Kidney (tissue), 14 donors: ENCODE results near the gene RIN2. TPM values are rescaled to one million over a fixed set of nuclear protein-coding genes. Genes with fewer than 3 reads are reported as not detected.

ENCODE experiments used
- DNase-seq, 5 donors: peaks; one replicate each; pipeline ENCODE4 v3.0.0-alpha.2; 2013 to 2020
- FAIRE-seq: peaks from 2 replicates; lab custom pipeline; 2012; peaks lifted over from hg19 to GRCh38; lab: Jason Lieb, UNC
- H3K27ac ChIP-seq, 2 donors: one replicate each; pipeline ENCODE4 v1.7.0; 2013; ENCODE audit warnings: low read depth in 2 of 2, low read length in 2 of 2, inconsistent platforms in 1 of 2
- H3K27me3 ChIP-seq: one replicate; pipeline ENCODE4 v1.7.1; 2013; ENCODE audit warnings: low read length, inconsistent platforms; ENCODE audit not compliant: control insufficient read depth, insufficient read depth
- H3K36me3 ChIP-seq, 3 donors: one replicate each; pipeline versions ENCODE4 v1.7.0 to v1.7.1; 2013; ENCODE audit warnings: low read length in 3 of 3, control low read depth in 1 of 3, inconsistent platforms in 1 of 3; ENCODE audit not compliant: insufficient read depth in 3 of 3, control insufficient read depth in 2 of 3
- H3K4me1 ChIP-seq, 3 donors: one replicate each; pipeline versions ENCODE4 v1.7.0 to v1.7.1; 2013; ENCODE audit warnings: low read length in 3 of 3, inconsistent platforms in 1 of 3, low read depth in 1 of 3; ENCODE audit not compliant: control insufficient read depth in 2 of 3, insufficient read depth in 2 of 3
- H3K4me3 ChIP-seq, 3 donors: one replicate each; pipeline versions ENCODE4 v1.7.0 to v1.8.1; 2013; ENCODE audit warnings: low read length in 3 of 3, control low read depth in 1 of 3, inconsistent platforms in 1 of 3
- H3K9ac ChIP-seq, 3 donors: one replicate each; pipeline versions ENCODE4 v1.7.0 to v1.7.1; 2013; ENCODE audit warnings: low read length in 3 of 3, control low read depth in 1 of 3, inconsistent platforms in 1 of 3
- H3K9me3 ChIP-seq, 3 donors: one replicate each; pipeline versions ENCODE4 v1.7.0 to v1.7.1; 2013; ENCODE audit warnings: low read length in 3 of 3, control low read depth in 1 of 3, inconsistent platforms in 1 of 3; ENCODE audit not compliant: control insufficient read depth in 2 of 3, insufficient read depth in 1 of 3
- intact Hi-C: fragments of 100-400 bp; cut with DNase I; formaldehyde crosslinking; loops from one replicate; pipeline ENCODE4 v1.11.1; 2022
- polyA plus RNA-seq: library from polyadenylated mRNA; stranded (reverse); fragments of 350-450 nt; fragmentation: Illumina TruSeq; extraction: RNeasy Lipid Tissue Mini Kit (QIAGEN cat#74804); gene quantifications from one replicate; pipeline ENCODE4 v1.2.3, GENCODE V29; 2014; ENCODE audit warnings: low read depth, low replicate concordance; ENCODE audit not compliant: insufficient read depth
- total RNA-seq: library from RNA; stranded (reverse); fragmentation: NEBNext Ultra II Directional; extraction: Animal tissue kit (Norgen Biotek cat#: 25700); gene quantifications from one replicate; pipeline ENCODE4 v1.2.1, GENCODE V29; 2021
- TF ChIP-seq, protein P1 (sequence below): IDR thresholded peaks from 3 replicates; pipeline ENCODE4 v1.5.1; 2012; ENCODE audit warnings: mild to moderate bottlenecking, moderate library complexity, borderline replicate concordance; ENCODE audit not compliant: insufficient read depth; ENCODE audit errors: extremely low read depth
- donor health status: control.
- donor health status: control.
- donor health status: control.
- donor health status: control.
- donor health status: control.
- donor health status: DM: yes; HTN: yes; CAD: no.
- donor health status: Normal renal cell carcinoma (clear cell type).

RIN2 gene
- total and polyA plus RNA-seq, 2 donors from 2014 or later, result 20.2 to 109 TPM

DNA sequence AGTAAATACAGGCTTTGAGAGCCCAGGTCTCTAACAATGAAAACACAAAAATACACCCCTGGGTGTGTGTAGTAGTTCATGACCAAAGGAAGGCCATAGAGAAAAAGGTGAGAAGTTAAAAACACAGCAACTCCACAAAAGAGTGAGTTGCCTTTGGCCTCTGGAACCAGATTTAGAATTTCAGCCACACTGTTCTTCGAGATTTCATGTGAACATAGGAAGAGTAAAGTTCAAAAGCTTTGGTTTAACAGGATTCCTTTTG, 43.5 kb upstream of the RIN2 start:
- H3K36me3 ChIP-seq, result no peaks in the 10 kb centered on the region
- no peaks in the 10 kb centered on the region for H3K27me3 ChIP-seq
- H3K9ac ChIP-seq, result no peak overlapping the region
- H3K4me3 ChIP-seq, result no peak overlapping the region
- H3K27ac ChIP-seq, result no peak overlapping the region
- TF ChIP-seq, protein P1, sequence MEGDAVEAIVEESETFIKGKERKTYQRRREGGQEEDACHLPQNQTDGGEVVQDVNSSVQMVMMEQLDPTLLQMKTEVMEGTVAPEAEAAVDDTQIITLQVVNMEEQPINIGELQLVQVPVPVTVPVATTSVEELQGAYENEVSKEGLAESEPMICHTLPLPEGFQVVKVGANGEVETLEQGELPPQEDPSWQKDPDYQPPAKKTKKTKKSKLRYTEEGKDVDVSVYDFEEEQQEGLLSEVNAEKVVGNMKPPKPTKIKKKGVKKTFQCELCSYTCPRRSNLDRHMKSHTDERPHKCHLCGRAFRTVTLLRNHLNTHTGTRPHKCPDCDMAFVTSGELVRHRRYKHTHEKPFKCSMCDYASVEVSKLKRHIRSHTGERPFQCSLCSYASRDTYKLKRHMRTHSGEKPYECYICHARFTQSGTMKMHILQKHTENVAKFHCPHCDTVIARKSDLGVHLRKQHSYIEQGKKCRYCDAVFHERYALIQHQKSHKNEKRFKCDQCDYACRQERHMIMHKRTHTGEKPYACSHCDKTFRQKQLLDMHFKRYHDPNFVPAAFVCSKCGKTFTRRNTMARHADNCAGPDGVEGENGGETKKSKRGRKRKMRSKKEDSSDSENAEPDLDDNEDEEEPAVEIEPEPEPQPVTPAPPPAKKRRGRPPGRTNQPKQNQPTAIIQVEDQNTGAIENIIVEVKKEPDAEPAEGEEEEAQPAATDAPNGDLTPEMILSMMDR, result no peak
- no peaks in the 10 kb centered on the region for H3K9me3 ChIP-seq
- intact Hi-C loops, result no loop called here
- no peak for FAIRE-seq
- H3K4me1 ChIP-seq, result peaks cover 16 to 17% (median 17%) of the 10 kb centered on the region in 3 donors
- DNase-seq, result peak in 2 of 5 donors; percentile 9 to 56

DNA sequence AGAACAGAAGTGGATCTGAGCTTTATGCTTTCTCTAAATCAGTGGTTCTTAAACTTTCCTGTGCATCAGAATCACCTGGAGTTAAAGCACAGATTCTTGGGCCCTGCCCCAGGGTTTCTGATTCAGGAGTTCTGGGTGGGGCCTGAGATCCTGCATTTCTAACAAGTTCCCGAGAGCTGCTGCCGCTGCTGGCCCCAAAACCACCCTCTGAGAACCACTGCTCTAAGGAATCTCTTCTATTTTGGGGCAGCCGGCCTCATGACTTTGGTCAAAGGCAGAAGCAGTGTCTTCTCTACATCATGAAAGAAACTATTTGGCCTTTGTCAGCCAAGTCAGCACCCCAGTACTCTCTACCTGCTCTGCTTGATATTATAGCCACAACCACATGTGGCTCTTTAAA, 42.1 kb upstream of the RIN2 start:
- Histone ChIP-seq H3K9ac (no peak overlapping the region), H3K27me3 (no peaks in the 10 kb centered on the region), H3K9me3 (no peaks in the 10 kb centered on the region), H3K4me3 (no peak overlapping the region), H3K27ac (no peak overlapping the region), H3K36me3 (no peaks in the 10 kb centered on the region), H3K4me1 (peaks cover 6 to 11% (median 10%) of the 10 kb centered on the region in 3 donors)
- peak in 1 of 5 donors; percentile 16 for DNase-seq
- FAIRE-seq, result no peak
- TF ChIP-seq, protein P1, result no peak
- intact Hi-C loops, result no loop called here

DNA sequence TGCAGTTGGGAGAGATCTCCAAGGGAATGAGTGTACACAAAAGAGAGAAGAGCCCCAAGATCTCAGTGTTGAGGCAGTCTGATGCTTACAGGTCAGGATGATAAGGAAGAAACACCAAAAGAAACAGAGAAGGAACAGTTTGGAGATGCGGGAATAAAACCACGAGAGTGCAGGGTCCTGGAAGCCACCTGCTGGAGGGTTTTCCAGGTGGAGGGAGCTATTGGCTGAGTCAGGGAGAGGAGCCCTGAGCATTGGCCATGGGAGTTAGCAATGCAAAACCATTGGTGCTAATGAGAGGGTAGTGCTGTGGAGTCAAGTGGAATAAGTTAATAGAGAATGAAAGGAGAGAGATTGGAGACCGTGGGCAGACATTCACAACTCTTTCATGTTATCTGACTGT, 39.2 kb upstream of the RIN2 start:
- intact Hi-C loops, result no loop called here
- H3K9ac ChIP-seq, result no peak overlapping the region
- peak in 1 of 5 donors; percentile 19 for DNase-seq
- H3K9me3 ChIP-seq, result no peaks in the 10 kb centered on the region
- TF ChIP-seq, protein P1, result no peak
- H3K36me3 ChIP-seq, result no peaks in the 10 kb centered on the region
- no peak overlapping the region for H3K27ac ChIP-seq
- no peak overlapping the region for H3K4me3 ChIP-seq
- no peaks in the 10 kb centered on the region for H3K27me3 ChIP-seq
- peaks cover 0 to 11% (median 0%) of the 10 kb centered on the region in 3 donors for H3K4me1 ChIP-seq
- no peak for FAIRE-seq

DNA sequence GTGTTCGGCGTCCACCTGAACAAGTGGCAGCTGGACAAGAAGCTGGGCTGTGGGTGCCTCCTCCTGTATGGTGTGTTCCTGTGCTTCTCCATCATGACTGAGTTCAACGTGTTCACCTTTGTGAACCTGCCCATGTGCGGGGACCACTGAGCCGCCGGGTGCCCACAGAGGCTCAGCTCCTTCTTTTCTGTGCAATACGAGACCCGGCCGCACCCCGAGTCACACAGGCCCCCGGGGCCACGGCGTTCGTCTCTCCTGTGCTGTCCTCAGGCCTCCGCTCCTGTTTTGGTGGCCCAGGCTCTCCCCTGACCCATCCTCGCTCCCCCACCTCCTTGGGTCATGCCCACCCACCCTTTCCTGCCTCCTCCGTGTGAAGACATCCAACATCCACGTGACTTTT, 37.1 kb upstream of the RIN2 start:
- H3K27me3 ChIP-seq, result no peaks in the 10 kb centered on the region
- no peak for DNase-seq
- no peak for FAIRE-seq
- H3K36me3 ChIP-seq, result no peaks in the 10 kb centered on the region
- no peaks in the 10 kb centered on the region for H3K4me1 ChIP-seq
- intact Hi-C loops, result no loop called here
- TF ChIP-seq, protein P1, result no peak
- H3K9me3 ChIP-seq, result no peaks in the 10 kb centered on the region
- no peak overlapping the region for H3K4me3 ChIP-seq
- H3K27ac ChIP-seq, result no peak overlapping the region
- H3K9ac ChIP-seq, result no peak overlapping the region
